ENCODE measurements around the gene BLOC1S5. TPM values are rescaled to one million over a fixed set of nuclear protein-coding genes. Genes with fewer than 3 reads are reported as not detected.

Gene BLOC1S5
- total and polyA plus RNA-seq, 9 of the 15 experiments (the other 6 are each of a cell fraction or from before 2014, with no cell fraction given): 8.5 to 41.0 (median 27.7) TPM

GRCh38 chr6:8063761-8064637 is at the start of gene BLOC1S5 (continued):
- TF ChIP-seq ZNF740 (CRISPR knock-in tag; IDR thresholded peaks at IDR 0.05) (peak; percentile 77; the same call in 1 of the 2 replicates), ZNF740 (tag; IDR thresholded peaks at IDR 0.05) (no peak), SUPT5H (IDR thresholded peaks at IDR 0.05) (peak; percentile 93), BCL6 (CRISPR knock-in tag; IDR thresholded peaks at IDR 0.05) (no peak), CTCFL (IDR thresholded peaks at IDR 0.05; ENCODE audit: borderline replicate concordance, insufficient read depth, low read depth, low read length, poor library complexity, severe bottlenecking) (peak; percentile 29), SAFB (IDR thresholded peaks at IDR 0.05; ENCODE audit: borderline replicate concordance, low read depth, low read length) (peak; percentile 69; the same call in 1 of the 2 replicates), C11orf30 (IDR thresholded peaks at IDR 0.05; ENCODE audit: low read depth) (peak; percentile 74; the same call in 1 of the 2 replicates), HDAC6 (IDR thresholded peaks at IDR 0.05; ENCODE audit: low read depth, low read length) (0 out of 2 replicates have a peak, but pooled peaks have one; percentile 14), TAF1 (IDR thresholded peaks at IDR 0.05; ENCODE audit: control insufficient read depth, extremely low read depth, insufficient read depth, low read length, severe bottlenecking) (peak; percentile 78), ARID3A (IDR thresholded peaks at IDR 0.05; ENCODE audit: borderline replicate concordance, low read depth, low read length) (0 out of 2 replicates have a peak, but pooled peaks have one; percentile 31), ZNF561 (CRISPR knock-in tag; conservative IDR thresholded peaks at IDR 0.05) (0 out of 2 replicates have a peak, but pooled peaks have one; percentile 36), PHF8 (IDR thresholded peaks at IDR 0.05; ENCODE audit: borderline replicate concordance, low read length) (peak; percentile 93; the same call in 1 of the 2 replicates), ZNF512 (tag; IDR thresholded peaks at IDR 0.05) (no peak), POLR2B (IDR thresholded peaks at IDR 0.05; ENCODE audit: low read depth, partially characterized antibody) (peak; percentile 86), RBM34 (IDR thresholded peaks at IDR 0.05; ENCODE audit: borderline replicate concordance, insufficient read depth, low read length) (no peak)
